ENCODE measurements around the gene CHI3L1.
"Not testable (repeated sequence)": the region's sequence is repeated elsewhere in the genome, so short reads cannot be mapped to it uniquely, and the experiment has no call there.

CHI3L1 gene

DNA sequence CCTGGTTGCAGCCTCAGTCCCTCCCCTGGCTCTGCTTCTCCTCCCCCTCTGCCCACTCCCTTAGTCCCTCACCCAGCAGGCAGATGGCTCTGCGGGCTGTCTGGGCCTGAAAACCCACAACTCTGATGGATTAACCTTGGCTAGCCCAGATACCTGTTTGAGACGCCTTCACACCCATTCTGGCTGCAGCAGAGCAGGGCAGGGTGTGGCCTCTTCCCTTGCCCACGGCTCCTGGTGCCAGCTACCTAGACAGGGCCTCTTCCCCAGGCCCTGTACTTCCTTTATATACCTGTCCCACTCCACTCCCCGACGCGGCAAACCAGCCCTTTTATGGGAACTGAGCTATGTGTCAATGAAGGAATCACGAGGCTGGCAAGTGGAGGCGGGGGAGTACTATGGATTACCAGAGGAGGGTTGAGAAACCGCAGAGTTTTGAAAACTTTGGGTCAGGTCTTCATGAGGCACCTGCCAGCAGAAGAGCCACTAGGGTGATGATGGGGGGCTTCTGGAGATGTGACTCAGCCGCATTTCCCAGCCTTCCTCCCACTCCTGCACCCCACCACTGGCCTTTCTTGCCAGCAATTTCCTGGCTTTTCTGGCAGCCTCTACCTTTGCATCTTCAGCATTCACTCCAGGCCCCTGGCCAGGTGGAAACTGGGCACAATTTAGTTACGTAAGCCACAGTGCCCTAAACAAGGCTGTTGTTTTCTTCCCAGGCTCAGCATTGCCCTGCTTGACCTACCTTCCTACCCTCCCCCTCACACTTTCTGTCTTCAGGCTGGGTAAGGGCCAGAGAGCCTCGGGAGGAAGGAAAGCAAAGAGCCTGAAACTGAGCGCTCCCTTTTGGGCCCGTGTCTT is at the start of gene CHI3L1:
TSS of gene CHI3L1 (minus strand) at position 259 of the 858 bp plus-strand sequence. CDS start at position 178, 81 bp downstream.
- H3K4me1 Mint-ChIP-seq = no peaks in the 10 kb centered on the region
- H3K4me3 Mint-ChIP-seq = no peak within 1 kb of the TSS
- no peaks in the 10 kb centered on the region for H3K9me3 Mint-ChIP-seq
- DNase-seq (ENCODE audit: low spot score in 2 of 2) = no peak
- no peak within 1 kb of the TSS for H3K27ac Mint-ChIP-seq (ENCODE audit: low read depth)
- no peak for ATAC-seq (replicated peaks; ENCODE audit: extremely low read depth, poor library complexity, severe bottlenecking)
- peaks cover 29% of the 10 kb centered on the region for H3K27me3 Mint-ChIP-seq
- no peaks in the 10 kb centered on the region for H3K36me3 Mint-ChIP-seq (ENCODE audit: insufficient read depth)

DNA sequence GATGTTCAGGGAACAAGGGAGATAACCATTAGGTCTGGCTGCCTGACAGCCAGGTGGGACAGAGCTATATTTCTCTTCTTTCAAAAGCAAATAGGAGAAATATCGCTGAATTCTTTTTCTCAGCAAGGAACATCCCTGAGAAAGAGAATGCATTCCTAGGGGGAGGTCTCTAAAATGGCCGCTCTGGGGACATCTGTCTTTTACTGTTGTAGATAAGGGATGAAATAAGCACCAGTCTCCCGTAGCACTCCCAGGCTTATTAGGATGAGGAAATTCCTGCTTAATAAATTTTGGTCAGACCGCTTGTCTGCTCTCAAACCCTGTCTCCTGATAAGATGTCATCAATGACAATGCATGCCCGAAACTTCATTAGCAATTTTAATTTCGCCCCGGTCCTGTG is 48.4 kb upstream of the CHI3L1 start:
- not testable (repeated sequence) for DNase-seq (ENCODE audit: low spot score in 2 of 2); ATAC-seq (replicated peaks; ENCODE audit: extremely low read depth, poor library complexity, severe bottlenecking); H3K27ac Mint-ChIP-seq (ENCODE audit: low read depth); H3K4me3 Mint-ChIP-seq; H3K36me3 Mint-ChIP-seq (ENCODE audit: insufficient read depth); H3K4me1 Mint-ChIP-seq
- Mint-ChIP-seq H3K9me3 (peaks cover 26% of the 10 kb centered on the region), H3K27me3 (peaks cover 72% of the 10 kb centered on the region)

DNA sequence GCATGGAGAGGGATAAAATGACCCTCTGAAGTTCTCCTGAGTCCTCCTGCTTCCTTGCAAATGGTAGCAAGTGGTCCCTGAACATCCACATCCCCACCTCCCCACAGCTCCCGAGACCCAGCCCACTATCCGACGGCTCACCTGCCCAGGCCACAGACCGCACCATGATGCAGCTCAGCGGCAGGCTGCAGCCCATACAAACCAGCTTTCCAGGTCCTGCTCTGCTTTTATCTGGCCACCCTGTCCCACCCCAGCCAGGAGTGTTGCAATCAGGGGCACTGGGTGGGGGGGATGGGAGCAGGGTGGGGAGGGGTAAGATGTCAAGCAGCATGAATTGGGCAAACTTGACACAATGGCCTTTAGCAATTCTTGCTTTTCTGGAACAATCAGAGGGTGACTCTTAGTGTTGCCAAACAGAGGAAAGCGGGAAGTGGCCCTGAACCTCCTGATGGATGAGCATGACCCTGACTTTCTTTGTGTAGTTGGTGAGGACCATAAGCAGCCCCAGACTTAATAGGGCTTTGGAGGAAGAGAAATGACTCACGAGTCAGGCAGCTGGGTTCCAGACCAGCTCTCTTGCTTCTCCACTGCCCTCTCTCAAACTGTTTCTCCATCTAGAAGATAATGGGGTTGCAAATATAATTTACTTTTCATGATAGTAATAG is 43.1 kb upstream of the CHI3L1 start, which contains the start of gene CHIT1:
TSS of gene CHIT1 (minus strand) at position 203 of the 665 bp plus-strand sequence. CDS start at position 166, 37 bp downstream.
- H3K4me1 Mint-ChIP-seq = no peaks in the 10 kb centered on the region
- H3K27ac Mint-ChIP-seq (ENCODE audit: low read depth) = no peak within 1 kb of the TSS

DNA sequence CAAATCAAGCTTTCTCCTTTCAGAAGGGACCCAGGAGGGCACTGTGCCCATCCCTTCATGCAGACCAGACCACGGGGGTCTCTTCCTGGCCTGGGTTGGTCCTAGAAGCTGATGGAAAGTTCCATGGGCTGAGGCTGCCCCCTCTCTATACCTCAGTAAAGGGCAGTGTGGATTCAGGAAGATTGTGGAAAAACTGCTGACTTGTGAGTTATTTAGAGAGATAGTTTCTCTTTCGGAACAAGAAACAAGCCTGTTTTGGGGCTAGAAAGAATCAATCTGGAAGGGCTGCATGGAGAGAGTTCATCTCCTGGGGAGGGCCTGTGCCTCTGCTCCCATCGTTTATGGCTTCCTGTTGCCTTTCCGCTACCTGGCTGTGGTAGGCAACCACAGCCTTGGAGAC is 42.2 kb upstream of the CHI3L1 start:
- Mint-ChIP-seq H3K36me3 (ENCODE audit: insufficient read depth) (no peaks in the 10 kb centered on the region), H3K4me1 (no peaks in the 10 kb centered on the region), H3K27ac (ENCODE audit: low read depth) (no peak overlapping the region), H3K27me3 (peaks cover 75% of the 10 kb centered on the region), H3K4me3 (no peak overlapping the region), H3K9me3 (peaks cover 1% of the 10 kb centered on the region)
- DNase-seq (ENCODE audit: low spot score in 2 of 2) = no peak
- ATAC-seq (replicated peaks; ENCODE audit: extremely low read depth, poor library complexity, severe bottlenecking) = no peak

More for the DNA sequence above, 43.1 kb upstream of the CHI3L1 start, which contains the start of gene CHIT1:
- no peak for ATAC-seq (replicated peaks; ENCODE audit: extremely low read depth, poor library complexity, severe bottlenecking)
- Mint-ChIP-seq H3K27me3 (peaks cover 80% of the 10 kb centered on the region), H3K4me3 (no peak within 1 kb of the TSS), H3K36me3 (ENCODE audit: insufficient read depth) (no peaks in the 10 kb centered on the region), H3K9me3 (peaks cover 9% of the 10 kb centered on the region)
- DNase-seq (ENCODE audit: low spot score in 2 of 2) = no peak

DNA sequence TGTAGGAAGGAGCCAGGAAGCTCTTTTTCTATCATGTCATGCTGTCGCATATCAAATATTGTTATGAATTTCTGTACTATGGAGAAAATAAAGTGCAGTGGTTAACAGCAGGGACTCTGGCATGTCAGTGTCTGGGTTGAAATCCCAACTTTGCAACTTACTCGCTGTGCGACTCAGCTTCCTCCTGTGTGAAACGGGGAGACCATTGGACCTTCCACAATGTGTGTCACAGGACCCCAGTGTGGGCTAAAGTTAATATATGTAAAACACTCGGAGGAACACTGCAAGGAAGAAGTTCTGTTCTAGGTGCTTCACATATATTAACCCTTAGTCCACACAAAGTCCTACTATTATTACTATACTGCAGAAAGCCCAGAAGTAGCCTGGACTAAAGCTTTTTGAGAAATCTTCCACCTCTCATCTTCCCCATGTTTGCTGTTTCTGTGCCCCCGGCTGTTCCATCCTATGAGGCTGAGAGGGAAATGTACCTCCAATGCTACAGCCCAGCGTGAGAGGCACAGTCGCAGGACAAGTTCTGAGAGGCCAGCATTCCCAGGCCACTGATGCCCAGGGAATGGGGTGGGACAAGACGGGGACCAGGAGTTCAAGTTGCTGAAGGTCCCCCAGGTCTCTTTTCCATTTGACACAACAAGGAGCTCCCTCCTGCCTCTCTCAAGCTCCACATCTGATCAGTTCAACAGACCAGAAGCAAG is 41.0 kb upstream of the CHI3L1 start:
- no peaks in the 10 kb centered on the region for H3K4me1 Mint-ChIP-seq
- DNase-seq (ENCODE audit: low spot score in 2 of 2) (no peak), ATAC-seq (replicated peaks; ENCODE audit: extremely low read depth, poor library complexity, severe bottlenecking) (no peak)
- no peak overlapping the region for H3K27ac Mint-ChIP-seq (ENCODE audit: low read depth)
- peaks cover 68% of the 10 kb centered on the region for H3K27me3 Mint-ChIP-seq
- H3K4me3 Mint-ChIP-seq = no peak overlapping the region
- H3K9me3 Mint-ChIP-seq = no peaks in the 10 kb centered on the region
- H3K36me3 Mint-ChIP-seq (ENCODE audit: insufficient read depth) = no peaks in the 10 kb centered on the region

DNA sequence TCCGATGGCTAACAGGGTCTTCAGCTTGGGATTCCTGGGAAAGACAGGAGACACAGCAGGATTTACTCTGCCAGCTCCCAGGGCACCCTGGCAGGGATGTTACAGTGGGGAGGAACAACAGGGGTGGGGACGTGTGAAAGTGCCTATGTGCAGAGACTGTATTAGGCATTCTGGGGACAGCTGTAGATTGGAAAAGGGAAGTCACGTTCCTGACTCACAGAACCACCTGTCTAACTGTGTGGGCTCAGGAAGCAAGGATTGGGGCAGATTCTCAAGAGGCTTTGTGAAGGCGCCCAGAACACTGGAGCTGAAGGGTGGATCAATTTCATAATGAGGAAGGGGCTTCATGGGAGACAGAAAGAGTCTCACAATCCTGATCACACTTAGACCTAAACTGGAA is 38.6 kb upstream of the CHI3L1 start:
- H3K27me3 Mint-ChIP-seq = peaks cover 50% of the 10 kb centered on the region
- no peaks in the 10 kb centered on the region for H3K36me3 Mint-ChIP-seq (ENCODE audit: insufficient read depth)
- DNase-seq (ENCODE audit: low spot score in 2 of 2) = no peak
- H3K4me3 Mint-ChIP-seq = no peak overlapping the region
- no peak for ATAC-seq (replicated peaks; ENCODE audit: extremely low read depth, poor library complexity, severe bottlenecking)
- H3K4me1 Mint-ChIP-seq = no peaks in the 10 kb centered on the region
- no peak overlapping the region for H3K27ac Mint-ChIP-seq (ENCODE audit: low read depth)
- H3K9me3 Mint-ChIP-seq = no peaks in the 10 kb centered on the region

DNA sequence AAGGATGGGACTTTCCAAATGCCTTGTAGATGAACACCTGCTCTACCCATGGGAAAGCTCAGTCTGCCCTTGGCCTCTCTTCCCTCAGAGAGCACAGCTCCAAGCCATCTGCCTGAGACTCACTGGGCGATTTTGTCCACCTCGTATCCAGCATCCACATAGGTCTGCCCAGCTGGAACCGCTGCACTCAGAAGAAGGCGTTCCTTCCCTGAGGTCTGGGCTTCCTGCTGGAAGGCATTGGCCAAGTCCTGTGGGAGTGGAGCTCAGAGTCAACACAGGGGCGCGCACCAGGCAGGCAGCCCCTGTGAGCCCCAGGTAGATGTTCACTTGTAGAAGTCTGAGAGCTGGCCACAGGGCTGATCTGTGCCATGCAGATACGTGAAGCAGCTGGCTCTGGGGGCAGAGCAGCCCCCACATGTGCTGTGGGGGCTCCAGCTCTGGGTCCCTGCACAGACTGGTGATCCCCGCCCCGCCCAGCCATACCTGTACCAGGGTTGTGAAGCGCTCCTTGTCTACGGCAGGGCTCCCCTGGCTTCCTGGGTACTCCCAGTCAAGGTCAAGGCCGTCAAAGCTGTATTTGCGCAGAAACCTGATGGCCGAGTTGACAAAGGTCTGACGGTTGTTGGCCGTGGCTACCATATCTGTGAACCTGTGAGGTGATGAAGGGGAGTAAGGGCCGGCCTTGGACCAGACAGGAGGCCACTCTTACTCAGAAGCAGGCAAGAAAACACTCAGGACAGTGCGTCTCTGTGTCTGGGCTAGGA is 36.7 kb upstream of the CHI3L1 start:
- Mint-ChIP-seq H3K9me3 (no peaks in the 10 kb centered on the region), H3K36me3 (ENCODE audit: insufficient read depth) (no peaks in the 10 kb centered on the region), H3K4me1 (no peaks in the 10 kb centered on the region), H3K4me3 (no peak overlapping the region), H3K27me3 (peaks cover 49% of the 10 kb centered on the region), H3K27ac (ENCODE audit: low read depth) (no peak overlapping the region)
- ATAC-seq (replicated peaks; ENCODE audit: extremely low read depth, poor library complexity, severe bottlenecking) (no peak), DNase-seq (ENCODE audit: low spot score in 2 of 2) (no peak)

DNA sequence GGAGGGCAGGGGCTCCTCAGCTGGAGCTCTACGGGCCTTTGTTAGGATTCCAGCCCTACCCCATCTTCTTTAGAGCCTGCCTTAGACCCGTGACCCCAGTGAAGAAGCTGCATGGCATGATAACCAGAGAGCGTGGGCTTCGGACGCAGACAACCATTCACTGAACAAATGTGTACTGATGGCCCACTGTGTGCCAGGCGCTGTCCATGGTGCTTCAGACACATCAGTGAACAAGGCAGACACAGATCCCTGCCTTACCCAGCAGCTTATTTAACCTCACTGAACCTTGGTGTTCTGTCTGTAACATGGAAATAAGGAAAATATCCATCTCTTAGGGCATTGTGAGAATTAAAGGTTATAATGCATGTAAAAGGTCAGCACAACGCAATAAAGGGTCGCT is 33.4 kb upstream of the CHI3L1 start:
- Mint-ChIP-seq H3K4me3 (no peak overlapping the region), H3K27me3 (peaks cover 49% of the 10 kb centered on the region), H3K27ac (ENCODE audit: low read depth) (no peak overlapping the region), H3K4me1 (peaks cover 7% of the 10 kb centered on the region), H3K36me3 (ENCODE audit: insufficient read depth) (no peaks in the 10 kb centered on the region), H3K9me3 (no peaks in the 10 kb centered on the region)
- DNase-seq (ENCODE audit: low spot score in 2 of 2) (no peak), ATAC-seq (replicated peaks; ENCODE audit: extremely low read depth, poor library complexity, severe bottlenecking) (no peak)

DNA sequence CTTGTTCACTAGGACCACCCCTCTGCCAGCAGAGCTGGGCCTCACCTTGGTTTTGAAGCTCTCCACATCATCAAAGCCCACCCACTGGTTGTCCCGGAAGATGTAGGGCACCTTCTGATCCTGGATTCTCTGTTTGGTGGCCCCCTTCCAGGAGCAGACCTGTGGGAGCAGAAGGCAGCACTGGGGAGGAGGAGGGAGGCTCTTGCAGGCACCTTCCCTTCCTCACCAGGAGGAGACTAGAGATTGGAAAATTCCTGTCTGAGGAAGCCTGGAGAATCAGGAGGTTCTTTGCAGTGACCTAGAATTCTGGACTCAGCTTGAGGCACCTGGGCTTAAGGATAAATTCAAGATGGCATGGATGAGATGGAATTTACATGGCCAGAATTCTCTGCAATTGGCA is 32.7 kb upstream of the CHI3L1 start:
- DNase-seq (ENCODE audit: low spot score in 2 of 2) = no peak
- Mint-ChIP-seq H3K4me1 (peaks cover 7% of the 10 kb centered on the region), H3K36me3 (ENCODE audit: insufficient read depth) (no peaks in the 10 kb centered on the region), H3K27ac (ENCODE audit: low read depth) (no peak overlapping the region), H3K4me3 (no peak overlapping the region), H3K27me3 (peaks cover 44% of the 10 kb centered on the region), H3K9me3 (no peaks in the 10 kb centered on the region)
- no peak for ATAC-seq (replicated peaks; ENCODE audit: extremely low read depth, poor library complexity, severe bottlenecking)

DNA sequence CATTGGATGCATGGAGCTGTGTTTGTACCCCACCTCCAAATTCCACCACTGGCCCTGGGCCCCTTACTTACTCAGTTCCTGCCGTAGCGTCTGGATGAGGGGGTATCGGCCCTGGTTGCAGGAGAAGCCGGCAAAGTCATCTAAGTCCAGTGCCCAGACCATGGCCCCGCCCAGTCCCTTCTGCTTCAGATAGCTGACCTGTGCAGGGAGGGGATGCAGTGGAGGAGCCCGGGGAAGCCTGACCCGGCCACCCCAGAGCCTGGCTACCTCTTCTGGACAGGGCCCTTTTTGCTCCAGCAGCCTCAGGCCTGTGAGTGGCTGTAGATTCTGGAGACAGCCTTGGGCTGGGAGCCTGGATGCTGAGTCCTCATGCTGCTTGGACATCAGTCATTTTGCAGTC is 31.2 kb upstream of the CHI3L1 start:
- H3K27ac Mint-ChIP-seq (ENCODE audit: low read depth) = no peak overlapping the region
- ATAC-seq (replicated peaks; ENCODE audit: extremely low read depth, poor library complexity, severe bottlenecking) (no peak), DNase-seq (ENCODE audit: low spot score in 2 of 2) (no peak)
- H3K4me3 Mint-ChIP-seq = no peak overlapping the region
- H3K27me3 Mint-ChIP-seq = peaks cover 41% of the 10 kb centered on the region
- peaks cover 7% of the 10 kb centered on the region for H3K4me1 Mint-ChIP-seq
- H3K9me3 Mint-ChIP-seq = no peaks in the 10 kb centered on the region
- H3K36me3 Mint-ChIP-seq (ENCODE audit: insufficient read depth) = no peaks in the 10 kb centered on the region

DNA sequence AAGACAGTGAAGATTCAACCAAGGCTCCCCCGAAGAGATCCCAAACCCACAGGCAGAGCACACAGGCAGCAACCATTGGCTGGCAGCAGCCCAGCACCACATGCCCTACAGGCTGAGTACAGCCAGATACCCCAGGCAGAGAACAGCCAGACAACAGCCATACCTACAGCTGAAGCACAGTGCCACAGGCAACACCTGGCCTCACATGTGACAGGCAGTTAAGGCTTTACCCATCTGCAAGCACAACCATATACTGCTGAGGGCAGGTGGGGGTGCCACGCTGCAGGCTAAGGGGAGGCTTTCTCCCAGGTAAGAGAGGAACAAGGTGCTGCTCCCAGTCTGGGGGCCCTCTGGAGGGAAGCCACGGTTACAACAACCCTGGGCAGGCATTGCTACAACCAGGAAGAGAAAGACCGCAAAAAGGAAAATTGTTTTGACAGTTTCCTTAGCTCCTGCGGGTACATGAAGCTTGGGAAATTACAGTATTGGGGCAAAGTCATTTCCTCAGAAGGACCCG is 30.7 kb upstream of the CHI3L1 start:
- Mint-ChIP-seq H3K36me3 (ENCODE audit: insufficient read depth) (no peaks in the 10 kb centered on the region), H3K9me3 (no peaks in the 10 kb centered on the region), H3K4me1 (peaks cover 7% of the 10 kb centered on the region), H3K27ac (ENCODE audit: low read depth) (no peak overlapping the region), H3K27me3 (peaks cover 36% of the 10 kb centered on the region), H3K4me3 (no peak overlapping the region)
- no peak for DNase-seq (ENCODE audit: low spot score in 2 of 2)
- no peak for ATAC-seq (replicated peaks; ENCODE audit: extremely low read depth, poor library complexity, severe bottlenecking)

All from central memory CD8-positive, alpha-beta T cell (primary cell).